Jurkat, Clone E6-1 (cell line): ENCODE measurements around the gene BTBD9.

Experiments used
- DNase-seq: peaks from one replicate; pipeline ENCODE4 v3.0.0-alpha.2; 2011; ENCODE audit warnings: low read depth, low spot score
- H3K4me3 ChIP-seq: 2 replicates; pipeline ENCODE4 v1.5.1; 2011; ENCODE audit warnings: mild to moderate bottlenecking, low read length, control low read depth, moderate library complexity

BTBD9 gene

GRCh38 chr6:38214159-38214558 is 425.6 kb downstream of the BTBD9 start:
- no peak for DNase-seq
- no peak overlapping the region for H3K4me3 ChIP-seq

DNA sequence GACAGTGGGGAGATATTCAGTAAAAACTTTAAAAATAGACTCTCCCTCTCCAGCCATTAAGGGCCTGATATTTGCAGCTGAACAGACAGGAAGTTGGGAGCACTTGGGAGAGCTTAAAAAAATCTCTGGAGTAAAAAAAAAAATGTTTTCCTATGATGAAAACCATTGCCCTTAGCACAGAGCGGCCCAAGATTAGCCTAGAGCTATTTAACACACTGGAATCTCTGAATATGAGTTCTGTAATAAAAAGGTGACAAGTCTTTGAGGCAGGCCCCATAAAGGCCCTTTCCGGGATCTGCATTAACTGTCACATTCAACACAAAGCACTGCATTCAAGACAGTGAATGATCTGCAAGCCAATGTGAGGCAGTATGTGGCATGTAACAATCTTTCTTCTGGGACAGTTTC is 426.5 kb downstream of the BTBD9 start:
- H3K4me3 ChIP-seq, result no peak overlapping the region
- DNase-seq, result no peak

- peak; percentile 17 for DNase-seq
- no peak overlapping the region for H3K4me3 ChIP-seq
These were observed 427.1 kb downstream of the BTBD9 start for GRCh38 chr6:38212579-38212978.

DNA sequence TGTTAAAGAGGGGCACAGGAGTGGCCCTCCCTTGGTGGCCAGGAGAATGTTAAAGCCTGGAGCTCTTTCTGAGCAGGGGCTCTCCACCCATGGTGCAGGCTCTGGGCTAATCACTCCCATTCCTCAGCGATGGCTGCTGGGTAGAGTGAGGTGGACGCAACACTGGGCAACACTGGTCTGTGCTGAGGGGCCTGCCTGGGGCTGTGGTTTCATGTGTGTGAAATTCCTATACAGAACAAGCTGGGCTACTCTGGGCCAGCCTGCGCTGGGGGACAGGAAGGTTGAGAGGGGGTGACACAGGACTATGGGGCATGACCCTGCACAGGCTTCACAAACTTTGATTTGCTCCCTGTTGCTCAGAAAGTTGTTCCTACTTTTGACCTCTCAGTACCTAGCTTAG is 427.6 kb downstream of the BTBD9 start:
- no peak for DNase-seq
- no peak overlapping the region for H3K4me3 ChIP-seq

- peak; percentile 47 for DNase-seq
- no peak overlapping the region for H3K4me3 ChIP-seq
These were observed 430.1 kb downstream of the BTBD9 start for GRCh38 chr6:38209371-38210260.

DNA sequence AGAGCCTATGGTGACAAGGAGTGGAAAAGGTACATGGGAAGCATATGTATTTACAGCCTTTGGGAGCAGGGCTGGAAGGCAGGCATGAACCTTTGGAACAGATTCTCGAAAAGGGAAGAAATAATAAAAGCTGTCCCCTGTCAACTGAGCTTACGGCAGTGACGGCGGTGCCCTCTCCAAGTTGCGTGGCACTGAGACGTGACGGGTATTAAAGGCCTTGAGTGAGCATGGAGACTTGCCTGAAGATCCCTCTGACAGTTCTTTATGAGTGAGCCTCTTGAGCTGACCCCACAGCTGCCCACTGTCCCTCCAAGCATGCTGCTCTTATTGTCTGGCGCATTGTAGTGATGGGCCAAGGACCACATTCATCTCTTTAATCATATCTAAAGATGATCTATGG is 431.7 kb downstream of the BTBD9 start:
- H3K4me3 ChIP-seq, result no peak overlapping the region
- DNase-seq, result no peak

DNA sequence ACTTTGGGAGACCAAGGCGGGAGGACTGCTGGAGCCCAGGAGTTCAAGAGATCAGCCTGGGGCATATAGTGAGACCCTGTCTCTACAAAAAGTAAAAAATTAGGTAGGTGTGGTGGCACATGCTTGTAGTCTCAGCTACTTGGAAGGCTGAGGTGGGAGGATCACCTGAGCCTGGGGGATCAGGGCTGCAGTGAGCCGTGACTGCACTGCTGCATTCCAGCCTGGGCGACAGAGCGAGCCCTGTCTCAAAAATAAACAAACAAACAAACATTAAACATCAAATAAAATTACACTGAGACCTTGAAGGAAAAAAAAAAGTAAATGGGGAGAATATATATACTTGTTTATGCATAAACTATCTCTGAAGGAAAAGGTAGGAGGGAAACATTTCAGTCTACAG is 432.4 kb downstream of the BTBD9 start:
- H3K4me3 ChIP-seq, result no peak overlapping the region
- no peak for DNase-seq

DNA sequence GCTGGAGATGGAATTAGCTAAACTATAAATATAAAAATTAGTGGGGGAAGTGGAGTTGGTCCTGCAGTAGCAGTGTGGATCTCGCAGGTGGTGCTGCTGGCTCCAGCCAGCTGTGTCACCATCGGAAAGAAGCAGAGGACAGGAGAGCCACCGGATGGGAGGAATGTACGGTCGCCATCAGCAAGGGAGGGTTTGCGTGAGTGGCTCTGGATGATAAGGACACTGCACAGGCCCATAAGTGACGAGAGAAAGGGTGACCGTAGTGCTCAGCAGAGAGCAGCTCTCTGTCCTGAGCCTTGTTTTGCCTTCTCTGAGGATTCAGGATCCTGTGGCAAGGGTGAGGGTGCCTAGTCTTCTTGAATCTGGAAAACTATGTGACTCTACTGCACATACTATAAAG is 441.5 kb downstream of the BTBD9 start:
- no peak overlapping the region for H3K4me3 ChIP-seq
- no peak for DNase-seq

DNA sequence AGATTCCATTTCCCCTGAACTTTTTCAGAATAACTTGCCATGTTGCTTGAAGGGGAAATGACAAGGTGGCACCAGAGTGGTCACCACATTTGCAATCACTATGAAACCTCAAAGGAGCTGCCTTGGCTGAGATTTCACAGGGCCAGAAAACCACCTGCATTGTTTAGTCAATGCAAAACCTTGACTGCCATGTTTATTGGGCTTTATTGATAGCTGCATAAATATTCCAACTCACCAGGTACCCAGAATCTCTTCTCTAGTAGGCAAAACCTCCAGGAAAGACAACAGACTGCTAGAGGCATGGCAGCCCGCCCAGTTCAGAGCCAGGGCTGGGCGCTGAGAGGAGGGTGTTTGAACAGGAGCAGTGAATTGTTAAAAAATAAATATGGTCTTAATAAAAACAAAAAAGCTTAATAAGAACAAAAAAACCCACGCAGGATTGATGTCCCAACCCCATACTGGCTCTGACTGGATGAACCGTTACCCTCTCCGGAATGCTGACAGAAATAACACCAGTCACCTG is 444.6 kb downstream of the BTBD9 start:
- DNase-seq, result no peak
- no peak overlapping the region for H3K4me3 ChIP-seq

- DNase-seq, result no peak
- no peak overlapping the region for H3K4me3 ChIP-seq
These were observed 445.1 kb downstream of the BTBD9 start for GRCh38 chr6:38194589-38194988.

- H3K4me3 ChIP-seq, result no peak overlapping the region
- no peak for DNase-seq
These were observed 445.5 kb downstream of the BTBD9 start for GRCh38 chr6:38194282-38194572.

- no peak for DNase-seq
- no peak overlapping the region for H3K4me3 ChIP-seq
These were observed 446.0 kb downstream of the BTBD9 start for GRCh38 chr6:38193481-38194281.

GRCh38 chr6:38193051-38193450 is 446.7 kb downstream of the BTBD9 start:
- no peak for DNase-seq
- H3K4me3 ChIP-seq, result no peak overlapping the region

GRCh38 chr6:38192487-38192886 is 447.2 kb downstream of the BTBD9 start:
- H3K4me3 ChIP-seq, result no peak overlapping the region
- no peak for DNase-seq

- no peak overlapping the region for H3K4me3 ChIP-seq
- no peak for DNase-seq
These were observed 447.7 kb downstream of the BTBD9 start for GRCh38 chr6:38192011-38192410.

DNA sequence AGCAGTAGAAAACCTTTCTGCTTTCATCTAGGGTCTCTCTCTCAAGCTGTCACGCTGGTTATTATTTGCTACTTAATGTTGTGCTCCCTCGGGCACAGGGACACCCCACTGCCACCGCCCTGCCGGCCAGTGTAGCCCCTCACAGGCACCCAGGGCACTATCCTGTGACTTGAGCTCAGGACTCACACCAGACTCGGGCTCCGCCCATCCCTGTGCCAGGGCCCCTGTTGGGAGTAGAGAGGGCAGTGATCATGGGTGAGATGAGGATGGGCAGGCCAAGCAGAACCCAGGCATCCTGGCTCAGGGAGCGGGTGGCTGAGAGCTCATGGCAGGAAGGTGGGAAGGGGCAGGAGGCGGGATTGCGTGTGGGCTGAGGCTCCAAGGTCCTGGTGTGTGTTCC is 448.3 kb downstream of the BTBD9 start:
- DNase-seq, result no peak
- no peak overlapping the region for H3K4me3 ChIP-seq

DNA sequence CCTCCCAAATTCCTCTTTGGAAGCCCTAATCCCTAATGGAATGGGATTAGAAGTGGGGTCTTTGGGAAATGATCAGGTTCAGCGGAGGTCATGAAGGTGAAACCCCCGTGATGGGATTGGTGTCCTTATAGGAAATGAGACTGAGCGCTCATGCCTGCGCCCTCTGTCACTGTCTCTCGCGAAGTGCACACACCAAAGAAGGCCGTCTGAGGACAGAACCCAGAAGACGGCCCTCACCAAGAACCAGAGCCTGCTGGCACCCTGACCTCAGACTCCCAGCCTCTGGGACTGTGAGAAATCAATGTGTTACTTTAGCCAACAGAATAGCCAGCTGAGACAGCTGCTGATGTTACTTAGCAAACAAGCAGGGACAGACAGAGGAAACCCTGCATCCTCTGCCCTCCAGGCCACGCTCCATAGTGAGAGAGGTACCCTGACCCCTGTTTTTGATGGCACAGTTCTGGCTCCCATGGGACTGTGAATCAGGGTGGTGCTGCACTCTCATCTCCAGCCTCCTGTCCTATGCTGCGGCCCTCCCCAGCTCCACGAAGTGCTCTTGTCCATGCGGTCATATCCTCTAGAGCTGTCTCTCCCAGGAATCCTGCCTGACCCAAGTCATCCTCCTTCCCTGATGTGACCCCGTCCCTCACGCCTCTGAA is 450.9 kb downstream of the BTBD9 start:
- no peak overlapping the region for H3K4me3 ChIP-seq
- DNase-seq, result no peak

DNA sequence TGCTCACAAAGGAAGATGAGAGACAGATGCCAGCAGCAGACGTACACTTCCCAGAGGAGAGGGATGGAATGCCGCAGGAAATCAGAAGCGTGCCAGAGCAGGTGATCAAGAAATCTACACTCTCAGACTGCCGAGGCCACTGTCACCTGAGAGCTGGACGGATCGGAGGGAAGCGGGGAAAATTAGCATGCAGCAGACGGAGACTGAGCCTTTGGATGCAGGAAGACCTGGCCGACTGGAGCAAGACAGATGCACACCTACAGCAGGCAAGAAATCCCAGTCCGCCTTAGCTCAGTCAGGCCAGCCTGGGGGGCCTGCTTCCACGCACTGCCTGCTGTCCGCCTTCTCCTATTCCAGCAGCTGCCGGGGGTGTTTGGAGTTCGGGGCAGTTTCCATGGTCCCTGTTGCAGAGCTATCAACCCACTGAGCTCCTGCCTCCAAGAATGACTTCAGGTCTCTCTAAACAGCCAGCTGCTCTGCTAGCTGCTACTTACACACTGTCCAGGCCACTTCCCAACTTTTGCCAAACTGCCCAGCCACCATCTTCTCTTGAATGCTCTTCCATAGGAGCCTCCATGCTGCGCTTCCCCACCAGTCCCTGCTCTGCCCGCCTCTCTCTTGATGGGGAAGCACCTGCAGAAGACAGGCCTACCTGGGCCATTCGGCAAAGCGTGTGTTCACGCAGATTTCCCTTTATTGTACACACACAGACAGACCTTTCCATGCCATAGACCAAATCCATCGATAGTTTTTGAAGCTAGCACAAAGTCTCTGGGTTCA is 451.7 kb downstream of the BTBD9 start:
- H3K4me3 ChIP-seq, result no peak overlapping the region
- no peak for DNase-seq

DNA sequence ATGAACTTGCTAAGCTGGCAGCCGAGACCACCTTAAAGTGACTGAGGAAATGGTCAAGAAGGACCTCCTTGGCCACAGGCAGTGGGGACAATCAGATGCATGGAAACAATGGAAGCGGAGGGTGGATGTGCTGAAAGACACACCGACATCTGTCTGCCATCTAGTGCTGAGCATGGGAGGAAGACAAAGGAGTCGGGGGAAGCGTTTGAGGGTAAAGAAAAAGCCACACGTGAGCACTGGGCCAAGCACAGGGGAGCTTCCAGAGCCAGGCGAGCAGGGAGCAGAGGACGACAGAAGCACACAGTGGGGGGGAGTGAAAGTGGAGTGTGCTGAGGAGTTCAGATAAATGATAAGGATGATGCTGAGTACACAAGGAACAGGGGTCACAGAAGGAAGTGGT is 452.4 kb downstream of the BTBD9 start:
- no peak for DNase-seq
- no peak overlapping the region for H3K4me3 ChIP-seq
